Fibroblast of skin of back (primary cell): Measurements from ENCODE around the gene SOST.

Source experiments
- DNase-seq: peaks from one replicate; pipeline ENCODE4 v3.0.0-alpha.2; 2013

Gene SOST

GRCh38 chr17:43774304-43775250 lies 16.0 kb upstream of the SOST start:
- DNase-seq, result no peak

DNA sequence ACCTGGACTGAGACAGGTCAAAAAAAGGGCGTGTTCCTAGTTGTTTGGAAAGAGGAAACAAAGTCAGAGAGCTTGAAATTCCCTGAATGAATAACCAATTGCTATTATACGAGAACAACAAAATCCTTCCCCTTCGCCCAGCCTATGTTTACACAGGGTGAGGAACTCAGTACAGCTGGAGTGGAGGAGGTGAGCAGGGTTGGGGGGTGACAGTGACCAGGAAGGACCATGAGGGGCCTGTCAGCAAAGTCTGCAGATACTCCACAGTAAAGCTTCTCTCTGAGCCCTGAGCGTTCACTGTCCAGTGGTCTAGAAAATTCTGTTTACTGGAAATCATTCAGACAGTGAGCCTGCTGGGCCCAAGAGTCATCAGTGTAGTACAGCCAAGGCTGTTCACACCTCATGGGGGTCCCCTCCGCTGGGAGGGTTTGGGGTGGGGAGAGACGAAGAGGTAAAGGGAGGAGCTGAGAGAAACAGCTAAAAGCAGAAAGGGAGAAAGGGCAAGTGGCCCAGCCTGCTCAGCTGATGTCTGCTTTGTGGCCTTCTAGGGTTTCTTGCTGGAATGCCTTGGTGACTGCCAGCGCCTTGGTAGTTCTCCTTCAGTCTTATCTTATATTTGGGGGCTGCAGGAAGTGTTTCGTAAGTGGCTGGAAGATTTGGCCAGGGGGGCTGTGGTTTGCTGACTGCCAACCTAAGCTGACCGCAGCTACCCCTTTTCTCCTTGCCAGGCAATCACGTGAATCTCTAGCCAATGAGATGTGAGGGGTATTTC lies 14.5 kb upstream of the SOST start:
- DNase-seq, result no peak

GRCh38 chr17:43771463-43771862 lies 12.9 kb upstream of the SOST start:
- no peak for DNase-seq

DNA sequence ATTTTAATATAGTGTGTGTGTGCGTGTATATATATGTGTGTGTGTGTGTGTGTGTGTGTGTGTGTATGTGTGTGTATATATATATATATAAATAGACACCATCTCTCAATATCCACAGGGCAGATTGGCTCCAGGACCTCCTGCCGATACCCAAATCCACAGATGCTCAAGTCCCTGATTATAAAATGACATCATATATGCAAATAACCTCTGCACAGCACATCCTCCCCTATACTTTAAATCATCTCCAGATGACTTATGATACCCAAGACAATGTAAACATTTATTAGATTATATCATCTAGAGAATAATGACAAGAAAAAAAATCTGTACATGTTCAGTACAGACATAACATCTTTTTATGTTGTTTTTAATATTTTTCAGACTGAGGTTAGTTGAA lies 12.4 kb upstream of the SOST start:
- peak; percentile 25 for DNase-seq

GRCh38 chr17:43769859-43770258 lies 11.3 kb upstream of the SOST start:
- no peak for DNase-seq

DNA sequence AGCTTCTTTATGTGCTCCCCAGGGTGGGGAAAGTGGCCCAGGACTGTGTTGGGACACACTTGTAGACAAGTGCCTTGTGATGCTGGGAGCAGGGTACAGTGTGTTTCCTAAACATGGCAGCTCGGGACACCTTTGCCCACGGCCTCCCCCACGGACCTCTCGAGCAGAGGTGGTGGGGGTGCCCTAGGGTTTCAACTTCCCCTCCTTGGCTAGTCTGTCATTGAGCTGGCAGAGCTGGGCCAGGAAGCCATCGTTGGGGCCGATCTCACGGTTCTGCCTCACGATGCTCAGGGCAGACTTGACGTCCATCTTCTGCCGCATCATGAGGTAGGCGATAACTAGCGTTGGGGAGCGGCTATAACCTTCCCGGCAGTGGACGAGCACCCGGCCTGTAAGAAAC lies 10.8 kb upstream of the SOST start:
- no peak for DNase-seq

DNA sequence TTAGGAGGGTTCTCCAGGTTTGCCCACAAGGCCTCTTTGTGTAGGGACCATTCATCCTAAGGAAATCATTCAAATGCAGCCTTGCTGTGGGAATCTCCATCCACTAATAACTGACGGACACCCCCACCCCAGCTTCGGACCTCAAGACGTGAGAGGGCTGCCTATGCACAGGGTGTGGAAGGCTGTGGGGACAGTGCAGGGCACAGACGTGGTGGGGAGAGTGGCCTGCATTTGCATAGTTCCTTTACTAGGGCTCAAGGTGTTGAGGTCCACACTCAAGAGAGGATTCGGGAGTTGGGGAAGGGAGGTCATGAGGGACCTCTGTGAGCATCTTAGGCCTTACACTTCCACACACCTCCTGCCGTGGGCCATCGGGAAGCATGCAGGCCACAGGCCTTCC lies 10.4 kb upstream of the SOST start:
- no peak for DNase-seq

GRCh38 chr17:43768382-43768781 lies 9.8 kb upstream of the SOST start:
- DNase-seq, result no peak

DNA sequence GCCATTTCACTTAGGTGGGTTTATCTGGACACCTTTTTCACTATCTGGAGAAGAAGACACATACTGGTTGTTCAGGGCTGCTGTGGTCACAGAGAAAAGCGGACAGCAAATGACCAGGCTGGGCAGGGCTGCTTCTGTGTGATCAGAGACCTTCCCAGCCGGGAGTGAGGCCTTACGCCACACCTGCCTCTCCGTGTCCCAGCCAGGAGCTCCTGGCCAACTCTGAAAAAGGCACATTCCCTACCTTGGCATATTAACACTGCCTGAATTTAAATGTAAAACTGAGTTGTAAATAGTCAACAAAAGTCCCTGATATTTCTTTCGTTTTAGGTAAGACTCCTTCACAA lies 9.1 kb upstream of the SOST start:
- DNase-seq, result no peak

GRCh38 chr17:43767053-43767712 lies 8.6 kb upstream of the SOST start:
- DNase-seq, result no peak

DNA sequence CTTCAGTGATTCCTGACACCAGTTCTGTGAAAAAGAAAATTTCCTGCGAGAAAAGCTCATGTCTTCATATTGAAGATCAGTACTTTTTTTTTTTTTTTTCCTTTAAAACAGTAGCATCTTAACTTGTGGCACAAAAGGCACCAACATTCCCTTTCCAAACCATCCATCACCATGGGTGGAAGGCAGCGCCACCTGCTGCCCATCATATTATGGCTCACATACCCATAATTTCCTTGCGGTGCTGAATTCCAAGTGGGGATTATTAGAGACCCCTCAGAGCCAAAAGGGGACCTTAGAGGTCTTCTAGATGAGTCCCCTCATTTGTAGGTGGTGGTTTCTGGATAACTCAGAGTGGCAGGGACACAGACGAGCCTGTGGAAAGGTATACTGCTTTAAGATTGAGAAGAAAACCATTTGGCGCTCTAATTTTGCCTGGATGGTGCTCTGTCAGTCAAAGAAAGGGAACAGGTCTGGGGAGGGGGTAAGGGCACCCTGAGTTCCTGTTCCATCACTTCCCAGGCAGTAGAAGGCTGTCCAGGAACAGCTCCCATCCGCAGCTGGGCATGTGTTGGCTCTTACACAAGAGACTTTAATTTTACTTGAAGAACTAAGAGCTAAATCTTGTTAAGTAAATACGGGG lies 7.9 kb upstream of the SOST start:
- DNase-seq, result peak; percentile 54

DNA sequence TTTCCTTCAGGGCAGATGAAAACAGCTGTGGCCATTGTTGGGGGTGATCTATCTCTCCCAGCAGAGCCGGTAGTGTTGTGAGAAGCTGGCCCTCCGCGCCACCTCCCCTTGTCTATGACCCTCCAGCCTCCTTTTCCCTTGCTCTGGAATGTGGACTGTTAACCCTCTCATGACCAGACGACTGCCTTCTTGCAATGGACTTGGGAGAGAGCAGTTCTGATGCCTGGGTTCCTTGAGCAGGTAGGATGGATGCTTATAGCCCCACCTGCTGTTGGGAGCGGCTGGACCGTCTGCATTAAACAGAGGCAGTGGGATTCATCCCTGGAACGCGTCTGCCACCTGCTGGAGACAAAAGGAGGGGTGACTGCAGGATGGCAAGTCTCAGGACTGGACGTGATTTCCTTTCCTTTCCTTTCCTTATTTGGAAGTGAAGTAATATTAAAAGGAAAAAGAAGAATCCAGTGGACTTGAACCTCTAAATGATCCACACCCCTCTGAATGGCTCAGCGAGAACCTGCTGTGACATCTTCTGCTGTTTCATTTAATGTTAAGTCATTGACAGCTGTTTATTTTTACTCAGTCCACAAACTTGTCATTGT lies 1.8 kb upstream of the SOST start:
- peak; percentile 87 for DNase-seq

DNA sequence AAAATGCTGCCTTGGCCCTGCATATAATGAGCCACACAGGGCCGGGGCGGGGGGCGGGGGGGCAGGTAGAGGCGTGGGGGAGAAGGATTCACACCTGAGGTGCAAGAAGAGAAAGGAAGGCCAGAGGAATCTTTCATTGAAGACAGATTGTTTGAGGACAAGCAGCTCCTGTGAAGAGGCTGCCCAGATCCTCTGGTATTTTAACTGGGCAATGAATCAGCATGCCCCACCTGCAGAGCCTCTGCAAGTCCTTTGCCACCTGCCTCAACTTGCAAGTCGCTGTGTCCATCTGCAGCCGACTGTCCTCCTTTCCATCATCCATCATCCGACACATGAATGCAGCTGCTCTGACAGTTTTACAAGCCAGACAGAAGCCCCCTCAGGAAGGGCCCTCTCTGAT lies 1.2 kb upstream of the SOST start:
- no peak for DNase-seq

DNA sequence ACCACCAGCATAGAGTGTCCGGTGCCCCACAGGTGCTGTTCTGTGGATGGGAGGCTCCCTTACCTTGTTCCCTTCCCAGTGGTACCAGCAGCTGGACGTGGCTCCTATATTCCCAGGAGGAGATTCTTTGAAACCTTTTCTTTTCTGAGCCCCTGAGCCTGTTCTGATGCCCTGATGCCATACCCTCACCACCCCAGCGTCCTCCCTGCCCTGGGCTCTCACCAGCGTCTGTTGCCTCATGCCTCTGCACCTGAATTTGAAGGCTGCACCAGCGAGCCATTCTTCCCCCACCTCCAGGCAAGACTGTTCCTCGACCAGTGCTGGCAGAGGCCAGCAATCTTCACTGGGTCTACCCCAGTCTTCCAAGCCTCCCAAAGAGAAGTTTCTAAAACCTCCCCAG lies 505 bp downstream of the SOST start:
- DNase-seq, result no peak

DNA sequence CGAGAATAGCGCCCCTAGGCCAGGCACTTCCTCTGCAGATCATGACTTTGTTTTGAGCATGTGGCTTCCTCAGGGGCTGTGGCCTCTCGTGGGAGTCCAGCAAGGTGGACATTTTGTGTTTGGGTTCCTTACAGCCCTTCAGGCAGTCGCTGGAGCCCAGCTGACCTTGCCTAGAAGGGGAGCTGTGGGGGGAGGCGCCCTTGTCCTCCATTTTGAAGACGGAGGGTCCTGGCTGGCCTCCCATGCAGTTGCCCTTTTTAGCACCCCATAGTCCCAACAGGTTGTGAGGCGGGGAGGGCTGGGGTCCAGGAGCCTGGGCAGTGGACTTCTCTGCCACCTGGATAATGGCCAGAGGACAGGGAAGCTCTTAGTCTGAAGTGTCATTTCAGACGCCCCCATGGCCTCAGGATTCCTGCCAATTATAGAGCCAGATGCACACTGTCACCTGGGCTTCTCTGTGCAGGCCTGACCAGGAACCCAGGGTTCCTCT lies 1.4 kb downstream of the SOST start:
- no peak for DNase-seq

GRCh38 chr17:43756201-43756600 lies 2.4 kb downstream of the SOST start:
- DNase-seq, result no peak

- peak; percentile 27 for DNase-seq
These were observed 3.2 kb downstream of the SOST start for GRCh38 chr17:43755389-43755875.

DNA sequence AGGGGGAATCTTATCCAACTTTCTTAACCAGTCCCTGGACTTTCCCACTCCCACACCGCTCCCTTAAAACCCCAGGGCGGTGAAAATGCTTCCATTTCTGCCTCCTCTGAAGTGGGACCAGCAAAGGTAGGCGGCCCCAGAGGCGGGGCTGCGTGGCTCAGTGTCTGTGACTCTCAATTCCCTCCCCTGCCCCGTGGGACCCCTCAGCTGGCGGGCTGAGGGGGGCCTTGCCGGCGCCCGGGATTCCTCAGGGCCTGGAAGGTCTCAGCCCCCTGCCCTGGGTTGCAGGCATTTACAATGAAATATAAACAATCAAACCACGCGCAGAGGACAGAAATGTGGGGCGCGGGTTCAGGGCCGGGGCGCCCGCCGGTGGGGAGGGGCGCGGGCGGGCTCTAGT lies 3.6 kb downstream of the SOST start:
- DNase-seq, result no peak

DNA sequence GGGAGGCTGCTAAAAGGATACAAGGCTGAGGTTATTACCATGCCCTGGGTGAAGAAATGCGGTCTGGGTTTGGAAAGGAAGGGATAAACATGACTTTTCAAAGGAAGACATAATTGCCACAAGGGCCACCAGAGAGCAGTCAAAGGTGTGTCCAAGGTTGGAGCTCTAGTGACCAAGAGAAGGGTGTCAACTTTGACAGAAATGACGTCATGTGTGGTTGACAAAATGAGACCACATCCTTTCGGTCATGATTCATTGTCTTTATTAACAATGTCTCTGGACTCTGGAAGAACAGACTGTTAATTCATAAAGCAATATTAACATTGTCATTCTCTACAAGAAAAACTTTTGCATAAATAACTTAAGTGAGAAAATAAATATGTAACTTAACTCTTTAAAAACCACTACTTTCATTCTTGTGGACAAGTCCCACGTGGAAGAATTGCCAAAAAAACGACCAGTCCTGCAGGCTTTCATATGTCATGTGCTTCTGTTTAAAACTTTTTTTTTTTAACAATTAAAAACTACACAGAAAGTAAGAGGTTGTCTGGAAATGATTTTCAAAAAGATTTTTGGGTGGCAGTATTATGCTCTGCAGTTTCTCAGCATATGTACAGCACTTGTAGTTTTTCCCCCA lies 5.0 kb downstream of the SOST start:
- DNase-seq, result peak; percentile 68

DNA sequence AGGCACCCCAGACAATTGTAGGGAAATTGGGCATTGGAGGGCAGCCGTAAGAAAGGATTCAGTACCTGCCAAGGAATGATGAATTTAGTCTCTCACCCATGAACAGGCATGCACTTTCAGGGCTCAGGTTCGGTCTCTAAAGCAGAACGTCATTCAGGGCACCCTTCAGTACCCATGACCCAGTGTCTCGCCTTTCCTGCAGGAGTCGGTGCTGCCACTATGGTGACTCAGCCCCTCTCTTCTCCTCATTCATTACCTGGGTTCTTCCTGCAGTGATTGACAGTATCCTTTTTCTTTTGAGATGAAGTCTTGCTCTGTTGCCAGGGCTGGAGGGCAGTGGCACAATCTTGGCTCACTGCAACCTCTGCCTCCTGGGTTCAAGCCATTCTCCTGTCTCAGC lies 8.4 kb downstream of the SOST start:
- DNase-seq, result no peak

DNA sequence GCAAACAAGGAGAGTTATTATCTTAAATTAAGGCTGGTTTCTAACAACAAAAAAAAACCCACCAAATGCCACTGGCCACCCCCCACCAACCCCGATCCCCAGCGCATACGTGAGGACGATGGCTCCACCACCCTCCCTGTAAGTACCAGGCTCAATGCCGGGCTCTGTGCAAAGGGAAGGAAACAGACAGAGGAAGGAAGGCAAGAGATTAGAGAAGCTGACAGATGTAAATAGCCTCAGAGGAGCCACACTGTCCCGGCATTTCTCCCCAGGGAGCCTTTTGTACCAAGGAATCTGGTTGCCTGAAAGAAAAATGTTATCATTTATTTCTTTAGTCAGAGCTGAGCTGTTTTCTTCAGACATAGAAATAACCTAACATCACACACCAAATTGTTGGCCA lies 13.1 kb downstream of the SOST start:
- DNase-seq, result peak; percentile 60

- DNase-seq, result no peak
These were observed 17.0 kb downstream of the SOST start for GRCh38 chr17:43741636-43742035.
